ENCODE results near the gene ITIH5.

The ITIH5 gene

GRCh38 chr10:7580520-7580919 lies 86.2 kb downstream of the ITIH5 start:
- Histone ChIP-seq H3K9ac (ENCODE audit: low read length) (no peak overlapping the region), H3K27me3 (ENCODE audit: control insufficient read depth, insufficient read depth, low read length) (no peaks in the 10 kb centered on the region), H3K36me3 (ENCODE audit: control insufficient read depth, insufficient read depth, low read length) (no peaks in the 10 kb centered on the region), H3K27ac (ENCODE audit: low read depth, low read length) (no peak overlapping the region), H3K9me3 (ENCODE audit: control insufficient read depth, insufficient read depth, low read depth, low read length) (0 out of 2 replicates have a peak, but pooled peaks cover 3% of the 10 kb centered on the region), H3K4me3 (ENCODE audit: low read depth, low read length) (no peak overlapping the region), H3K4me1 (ENCODE audit: control insufficient read depth, insufficient read depth, low read length) (peaks cover 5% of the 10 kb centered on the region; the same call in 1 of the 2 replicates)

- Histone ChIP-seq H3K4me3 (ENCODE audit: low read depth, low read length) (no peak overlapping the region), H3K27me3 (ENCODE audit: control insufficient read depth, insufficient read depth, low read length) (no peaks in the 10 kb centered on the region), H3K4me1 (ENCODE audit: control insufficient read depth, insufficient read depth, low read length) (peaks cover 5% of the 10 kb centered on the region; the same call in 1 of the 2 replicates), H3K36me3 (ENCODE audit: control insufficient read depth, insufficient read depth, low read length) (no peaks in the 10 kb centered on the region), H3K9me3 (ENCODE audit: control insufficient read depth, insufficient read depth, low read depth, low read length) (0 out of 2 replicates have a peak, but pooled peaks cover 3% of the 10 kb centered on the region), H3K27ac (ENCODE audit: low read depth, low read length) (no peak overlapping the region), H3K9ac (ENCODE audit: low read length) (no peak overlapping the region)
Observed at GRCh38 chr10:7579681-7580080, 87.1 kb downstream of the ITIH5 start.

- Histone ChIP-seq H3K27ac (ENCODE audit: low read depth, low read length) (no peak overlapping the region), H3K9ac (ENCODE audit: low read length) (no peak overlapping the region), H3K27me3 (ENCODE audit: control insufficient read depth, insufficient read depth, low read length) (no peaks in the 10 kb centered on the region), H3K4me3 (ENCODE audit: low read depth, low read length) (no peak overlapping the region), H3K4me1 (ENCODE audit: control insufficient read depth, insufficient read depth, low read length) (peaks cover 5% of the 10 kb centered on the region; the same call in 1 of the 2 replicates), H3K36me3 (ENCODE audit: control insufficient read depth, insufficient read depth, low read length) (no peaks in the 10 kb centered on the region), H3K9me3 (ENCODE audit: control insufficient read depth, insufficient read depth, low read depth, low read length) (0 out of 2 replicates have a peak, but pooled peaks cover 3% of the 10 kb centered on the region)
Observed at GRCh38 chr10:7577579-7577978, 89.2 kb downstream of the ITIH5 start.

GRCh38 chr10:7577176-7577575 lies 89.6 kb downstream of the ITIH5 start:
- H3K27ac ChIP-seq (ENCODE audit: low read depth, low read length), result no peak overlapping the region
- 0 out of 2 replicates have a peak, but pooled peaks cover 3% of the 10 kb centered on the region for H3K9me3 ChIP-seq (ENCODE audit: control insufficient read depth, insufficient read depth, low read depth, low read length)
- no peak overlapping the region for H3K4me3 ChIP-seq (ENCODE audit: low read depth, low read length)
- peaks cover 5% of the 10 kb centered on the region; the same call in 1 of the 2 replicates for H3K4me1 ChIP-seq (ENCODE audit: control insufficient read depth, insufficient read depth, low read length)
- H3K9ac ChIP-seq (ENCODE audit: low read length), result no peak overlapping the region
- no peaks in the 10 kb centered on the region for H3K27me3 ChIP-seq (ENCODE audit: control insufficient read depth, insufficient read depth, low read length)
- H3K36me3 ChIP-seq (ENCODE audit: control insufficient read depth, insufficient read depth, low read length), result no peaks in the 10 kb centered on the region

- no peaks in the 10 kb centered on the region for H3K27me3 ChIP-seq (ENCODE audit: control insufficient read depth, insufficient read depth, low read length)
- H3K27ac ChIP-seq (ENCODE audit: low read depth, low read length), result no peak overlapping the region
Observed at GRCh38 chr10:7576340-7576739, 90.4 kb downstream of the ITIH5 start.

GRCh38 chr10:7572391-7572790 lies 94.4 kb downstream of the ITIH5 start:
- Histone ChIP-seq H3K27ac (ENCODE audit: low read depth, low read length) (no peak overlapping the region), H3K27me3 (ENCODE audit: control insufficient read depth, insufficient read depth, low read length) (no peaks in the 10 kb centered on the region), H3K36me3 (ENCODE audit: control insufficient read depth, insufficient read depth, low read length) (no peaks in the 10 kb centered on the region), H3K9me3 (ENCODE audit: control insufficient read depth, insufficient read depth, low read depth, low read length) (no peaks in the 10 kb centered on the region), H3K9ac (ENCODE audit: low read length) (no peak overlapping the region), H3K4me3 (ENCODE audit: low read depth, low read length) (no peak overlapping the region), H3K4me1 (ENCODE audit: control insufficient read depth, insufficient read depth, low read length) (no peaks in the 10 kb centered on the region)

More at GRCh38 chr10:7576340-7576739, 90.4 kb downstream of the ITIH5 start:
- Histone ChIP-seq H3K9ac (ENCODE audit: low read length) (no peak overlapping the region), H3K36me3 (ENCODE audit: control insufficient read depth, insufficient read depth, low read length) (no peaks in the 10 kb centered on the region), H3K4me3 (ENCODE audit: low read depth, low read length) (no peak overlapping the region), H3K4me1 (ENCODE audit: control insufficient read depth, insufficient read depth, low read length) (peaks cover 5% of the 10 kb centered on the region; the same call in 1 of the 2 replicates), H3K9me3 (ENCODE audit: control insufficient read depth, insufficient read depth, low read depth, low read length) (0 out of 2 replicates have a peak, but pooled peaks cover 3% of the 10 kb centered on the region)

- no peak overlapping the region for H3K9ac ChIP-seq (ENCODE audit: low read length)
- no peaks in the 10 kb centered on the region for H3K4me1 ChIP-seq (ENCODE audit: control insufficient read depth, insufficient read depth, low read length)
- no peaks in the 10 kb centered on the region for H3K27me3 ChIP-seq (ENCODE audit: control insufficient read depth, insufficient read depth, low read length)
- H3K9me3 ChIP-seq (ENCODE audit: control insufficient read depth, insufficient read depth, low read depth, low read length), result no peaks in the 10 kb centered on the region
- no peaks in the 10 kb centered on the region for H3K36me3 ChIP-seq (ENCODE audit: control insufficient read depth, insufficient read depth, low read length)
- H3K4me3 ChIP-seq (ENCODE audit: low read depth, low read length), result no peak overlapping the region
- no peak overlapping the region for H3K27ac ChIP-seq (ENCODE audit: low read depth, low read length)
Observed at GRCh38 chr10:7571981-7572380, 94.8 kb downstream of the ITIH5 start.

- Histone ChIP-seq H3K27me3 (ENCODE audit: control insufficient read depth, insufficient read depth, low read length) (no peaks in the 10 kb centered on the region), H3K27ac (ENCODE audit: low read depth, low read length) (no peak overlapping the region), H3K4me1 (ENCODE audit: control insufficient read depth, insufficient read depth, low read length) (peaks cover 6% of the 10 kb centered on the region; the same call in 1 of the 2 replicates), H3K4me3 (ENCODE audit: low read depth, low read length) (no peak overlapping the region), H3K36me3 (ENCODE audit: control insufficient read depth, insufficient read depth, low read length) (no peaks in the 10 kb centered on the region), H3K9ac (ENCODE audit: low read length) (no peak overlapping the region), H3K9me3 (ENCODE audit: control insufficient read depth, insufficient read depth, low read depth, low read length) (no peaks in the 10 kb centered on the region)
Observed at GRCh38 chr10:7567911-7568620, 98.7 kb downstream of the ITIH5 start.

GRCh38 chr10:7566891-7567290 lies 99.9 kb downstream of the ITIH5 start:
- no peaks in the 10 kb centered on the region for H3K9me3 ChIP-seq (ENCODE audit: control insufficient read depth, insufficient read depth, low read depth, low read length)
- no peak overlapping the region for H3K4me3 ChIP-seq (ENCODE audit: low read depth, low read length)
- H3K27ac ChIP-seq (ENCODE audit: low read depth, low read length), result no peak overlapping the region
- H3K27me3 ChIP-seq (ENCODE audit: control insufficient read depth, insufficient read depth, low read length), result no peaks in the 10 kb centered on the region
- H3K9ac ChIP-seq (ENCODE audit: low read length), result no peak overlapping the region
- peaks cover 8% of the 10 kb centered on the region; the same call in 1 of the 2 replicates for H3K4me1 ChIP-seq (ENCODE audit: control insufficient read depth, insufficient read depth, low read length)
- no peaks in the 10 kb centered on the region for H3K36me3 ChIP-seq (ENCODE audit: control insufficient read depth, insufficient read depth, low read length)

GRCh38 chr10:7565871-7566270 lies 100.9 kb downstream of the ITIH5 start:
- Histone ChIP-seq H3K36me3 (ENCODE audit: control insufficient read depth, insufficient read depth, low read length) (no peaks in the 10 kb centered on the region), H3K27me3 (ENCODE audit: control insufficient read depth, insufficient read depth, low read length) (no peaks in the 10 kb centered on the region), H3K9ac (ENCODE audit: low read length) (no peak overlapping the region), H3K4me3 (ENCODE audit: low read depth, low read length) (no peak overlapping the region), H3K27ac (ENCODE audit: low read depth, low read length) (no peak overlapping the region), H3K4me1 (ENCODE audit: control insufficient read depth, insufficient read depth, low read length) (peaks cover 18% of the 10 kb centered on the region), H3K9me3 (ENCODE audit: control insufficient read depth, insufficient read depth, low read depth, low read length) (no peaks in the 10 kb centered on the region)

- no peaks in the 10 kb centered on the region for H3K36me3 ChIP-seq (ENCODE audit: control insufficient read depth, insufficient read depth, low read length)
- H3K4me3 ChIP-seq (ENCODE audit: low read depth, low read length), result no peak overlapping the region
- peaks cover 25% of the 10 kb centered on the region for H3K4me1 ChIP-seq (ENCODE audit: control insufficient read depth, insufficient read depth, low read length)
- no peaks in the 10 kb centered on the region for H3K27me3 ChIP-seq (ENCODE audit: control insufficient read depth, insufficient read depth, low read length)
- H3K9me3 ChIP-seq (ENCODE audit: control insufficient read depth, insufficient read depth, low read depth, low read length), result no peaks in the 10 kb centered on the region
- no peak overlapping the region for H3K9ac ChIP-seq (ENCODE audit: low read length)
- no peak overlapping the region for H3K27ac ChIP-seq (ENCODE audit: low read depth, low read length)
Observed at GRCh38 chr10:7563770-7564169, 103.0 kb downstream of the ITIH5 start.

Measured in HUES6 (cell line).